Measurements from ENCODE around the gene MAT1A.
"Not testable (repeated sequence)": the region's sequence is repeated elsewhere in the genome, so short reads cannot be mapped to it uniquely, and the experiment has no call there.

The MAT1A gene

GRCh38 chr10:80259405-80259871 lies 30.0 kb downstream of the MAT1A start:
- TF ChIP-seq CTCF (IDR thresholded peaks at IDR 0.05; ENCODE audit: insufficient read depth, low read depth, low read length, missing control alignments) = no peak
- H3K4me3 ChIP-seq (ENCODE audit: low read depth, low read length) = no peak overlapping the region
- DNase-seq (ENCODE audit: low read depth) = no peak

GRCh38 chr10:80256798-80257197 lies 32.7 kb downstream of the MAT1A start:
- peak; percentile 21 for DNase-seq (ENCODE audit: low read depth)
- not testable (repeated sequence) for H3K4me3 ChIP-seq (ENCODE audit: low read depth, low read length)
- peak; percentile 25 for TF ChIP-seq CTCF (IDR thresholded peaks at IDR 0.05; ENCODE audit: insufficient read depth, low read depth, low read length, missing control alignments)

- H3K4me3 ChIP-seq (ENCODE audit: low read depth, low read length); DNase-seq (ENCODE audit: low read depth): not testable (repeated sequence)
Measured at GRCh38 chr10:80254726-80255125, 34.7 kb downstream of the MAT1A start.

GRCh38 chr10:80253963-80254271 lies 35.5 kb downstream of the MAT1A start:
- not testable (repeated sequence) for H3K4me3 ChIP-seq (ENCODE audit: low read depth, low read length); DNase-seq (ENCODE audit: low read depth)

GRCh38 chr10:80253266-80253962 lies 36.0 kb downstream of the MAT1A start:
- DNase-seq (ENCODE audit: low read depth) = peak; percentile 69
- no peak for TF ChIP-seq CTCF (IDR thresholded peaks at IDR 0.05; ENCODE audit: insufficient read depth, low read depth, low read length, missing control alignments)
- H3K4me3 ChIP-seq (ENCODE audit: low read depth, low read length) = no peak overlapping the region

GRCh38 chr10:80252296-80252887 lies 37.1 kb downstream of the MAT1A start:
- no peak for TF ChIP-seq CTCF (IDR thresholded peaks at IDR 0.05; ENCODE audit: insufficient read depth, low read depth, low read length, missing control alignments)
- no peak overlapping the region for H3K4me3 ChIP-seq (ENCODE audit: low read depth, low read length)
- no peak for DNase-seq (ENCODE audit: low read depth)

- not testable (repeated sequence) for DNase-seq (ENCODE audit: low read depth); H3K4me3 ChIP-seq (ENCODE audit: low read depth, low read length)
Measured at GRCh38 chr10:80251703-80252280, 37.7 kb downstream of the MAT1A start.

- not testable (repeated sequence) for H3K4me3 ChIP-seq (ENCODE audit: low read depth, low read length); DNase-seq (ENCODE audit: low read depth)
Measured at GRCh38 chr10:80250399-80250798, 39.1 kb downstream of the MAT1A start.

- H3K4me3 ChIP-seq (ENCODE audit: low read depth, low read length); DNase-seq (ENCODE audit: low read depth): not testable (repeated sequence)
Measured at GRCh38 chr10:80249906-80250305, 39.6 kb downstream of the MAT1A start.

- not testable (repeated sequence) for H3K4me3 ChIP-seq (ENCODE audit: low read depth, low read length); DNase-seq (ENCODE audit: low read depth)
Measured at GRCh38 chr10:80247611-80248010, 41.8 kb downstream of the MAT1A start.

GRCh38 chr10:80244371-80244770 lies 45.1 kb downstream of the MAT1A start:
- not testable (repeated sequence) for H3K4me3 ChIP-seq (ENCODE audit: low read depth, low read length); DNase-seq (ENCODE audit: low read depth)

GRCh38 chr10:80242341-80242740 lies 47.1 kb downstream of the MAT1A start:
- not testable (repeated sequence) for DNase-seq (ENCODE audit: low read depth); H3K4me3 ChIP-seq (ENCODE audit: low read depth, low read length)

GRCh38 chr10:80236457-80236856 lies 53.0 kb downstream of the MAT1A start:
- H3K4me3 ChIP-seq (ENCODE audit: low read depth, low read length); DNase-seq (ENCODE audit: low read depth): not testable (repeated sequence)

Data from GM12865 (cell line).